IMR-90 (cell line): ENCODE results near the gene SP2. TPM values are rescaled to one million over a fixed set of nuclear protein-coding genes. Genes with fewer than 3 reads are reported as not detected.

Experiments
- ATAC-seq: fragments of 200-7000 bp; cut with Tn5 transposase; 2 replicates; pipeline ENCODE4 v1.9.1; 2020; ENCODE audit warnings: low read depth, mild to moderate bottlenecking, moderate library complexity
- BruUV-seq: library from RNA; stranded (reverse); fragments of 400-500 nt; replicated peaks from 2 replicates; lab custom pipeline; 2021; lab: Mats Ljungman, UMichigan
- CTCF ChIA-PET: fragments of 300-600 bp; formaldehyde crosslinking; extraction: SDS; loops from one replicate; lab custom pipeline; 2021; ENCODE audit warnings: antibody characterized with exemption; lab: Yijun Ruan, JAX
- POLR2A ChIA-PET: fragments of 300-600 bp; sonication (Branson Sonifier 250); formaldehyde crosslinking; loops from one replicate; lab custom pipeline; 2022; ENCODE audit warnings: antibody characterized with exemption; ENCODE audit not compliant: unreplicated experiment; lab: Charles Lee
- DNase-seq: peaks from one replicate; pipeline ENCODE4 v3.0.0; 2013
- H2AFZ ChIP-seq: replicated peaks from 2 replicates; pipeline ENCODE3; 2013; ENCODE audit warnings: low read length, mild to moderate bottlenecking; ENCODE audit not compliant: poor library complexity
- H2AK5ac ChIP-seq: 2 replicates; pipeline ENCODE4 v1.6.1; 2013; ENCODE audit warnings: low read depth, low read length, inconsistent platforms
- H2AK9ac ChIP-seq: replicated peaks from 2 replicates; pipeline ENCODE3; 2013; ENCODE audit warnings: mild to moderate bottlenecking, low read depth, low read length, moderate library complexity; ENCODE audit not compliant: poor library complexity
- H2BK120ac ChIP-seq: 2 replicates; pipeline ENCODE4 v1.6.1; 2013; ENCODE audit warnings: low read depth, low read length, inconsistent platforms
- H2BK15ac ChIP-seq: 3 replicates; pipeline ENCODE4 v1.6.1; 2013; ENCODE audit warnings: low read depth, low read length, inconsistent platforms
- H2BK20ac ChIP-seq: 2 replicates; pipeline ENCODE4 v1.6.1; 2013; ENCODE audit warnings: low read depth, mild to moderate bottlenecking, inconsistent platforms, low read length, moderate library complexity
- H2BK5ac ChIP-seq: 2 replicates; pipeline ENCODE4 v1.6.1; 2013; ENCODE audit warnings: mild to moderate bottlenecking, low read depth, low read length, inconsistent platforms; ENCODE audit not compliant: poor library complexity, severe bottlenecking
- H3K14ac ChIP-seq: replicated peaks from 2 replicates; pipeline ENCODE4 v1.6.1; 2013; ENCODE audit warnings: low read depth, low read length, inconsistent platforms
- H3K18ac ChIP-seq: 2 replicates; pipeline ENCODE4 v1.6.1; 2013; ENCODE audit warnings: low read depth, low read length, control low read depth
- H3K23ac ChIP-seq: 2 replicates; pipeline ENCODE4 v1.6.1; 2013; ENCODE audit warnings: low read depth, low read length, inconsistent platforms
- H3K27ac ChIP-seq: 2 replicates; pipeline ENCODE4 v1.5.1; 2013; ENCODE audit warnings: mild to moderate bottlenecking, control low read depth, low read length; ENCODE audit not compliant: insufficient read depth
- H3K27me3 ChIP-seq: 2 replicates; pipeline ENCODE4 v1.6.1; 2013; ENCODE audit warnings: low read length; ENCODE audit not compliant: control insufficient read depth, insufficient read depth
- H3K36me3 ChIP-seq: 2 replicates; pipeline ENCODE4 v1.6.1; 2013; ENCODE audit warnings: low read length, mixed read lengths; ENCODE audit not compliant: control insufficient read depth, insufficient read depth
- H3K4ac ChIP-seq: 2 replicates; pipeline ENCODE4 v1.6.1; 2013; ENCODE audit warnings: low read depth, low read length, inconsistent platforms
- H3K4me1 ChIP-seq: 2 replicates; pipeline ENCODE4 v1.6.1; 2013; ENCODE audit warnings: low read length, mixed read lengths; ENCODE audit not compliant: control insufficient read depth, insufficient read depth
- H3K4me2 ChIP-seq: 2 replicates; pipeline ENCODE4 v1.6.1; 2013; ENCODE audit warnings: low read depth, mild to moderate bottlenecking, control low read depth, low read length, moderate library complexity
- H3K4me3 ChIP-seq: 2 replicates; pipeline ENCODE4 v1.5.1; 2013; ENCODE audit warnings: low read depth, mild to moderate bottlenecking, control low read depth, low read length, moderate library complexity; ENCODE audit not compliant: insufficient read depth
- H3K56ac ChIP-seq: 2 replicates; pipeline ENCODE4 v1.6.1; 2013; ENCODE audit warnings: low read length, inconsistent platforms; ENCODE audit not compliant: insufficient read depth; ENCODE audit errors: extremely low read depth
- H3K79me1 ChIP-seq, 2 experiments: 2 replicates each; pipeline ENCODE4 v1.6.1; 2013; ENCODE audit warnings: low read length in 2 of 2, inconsistent platforms in 1 of 2, low read depth in 1 of 2
- H3K9ac ChIP-seq: 2 replicates; pipeline ENCODE4 v1.6.1; 2013; ENCODE audit warnings: low read depth, low read length, control low read depth
- H3K9me1 ChIP-seq: 2 replicates; pipeline ENCODE4 v1.6.1; 2013; ENCODE audit warnings: low read length, inconsistent platforms; ENCODE audit not compliant: insufficient read depth
- H3K9me3 ChIP-seq: 2 replicates; pipeline ENCODE4 v1.6.1; 2013; ENCODE audit warnings: low read length; ENCODE audit not compliant: control insufficient read depth, insufficient read depth
- H4K20me1 ChIP-seq: 2 replicates; pipeline ENCODE4 v1.6.1; 2013; ENCODE audit warnings: low read length, inconsistent platforms; ENCODE audit not compliant: insufficient read depth
- H4K5ac ChIP-seq: 2 replicates; pipeline ENCODE4 v1.6.1; 2013; ENCODE audit warnings: mild to moderate bottlenecking, low read depth, low read length, control low read depth
- H4K8ac ChIP-seq, 2 experiments: 2 replicates each; pipeline ENCODE4 v1.6.1; 2013; ENCODE audit warnings: low read depth in 2 of 2, low read length in 2 of 2, control low read depth in 1 of 2, inconsistent platforms in 1 of 2
- H4K91ac ChIP-seq: 2 replicates; pipeline ENCODE4 v1.6.1; 2013; ENCODE audit warnings: low read depth, low read length, inconsistent platforms; ENCODE audit not compliant: insufficient read depth
- CEBPB ChIP-seq: IDR thresholded peaks from 2 replicates; pipeline ENCODE4 v1.6.1; 2012; ENCODE audit warnings: low read depth, low read length, improper control_type of control experiment
- CHD1 ChIP-seq: IDR thresholded peaks from 2 replicates; pipeline ENCODE4 v1.6.1; 2012; ENCODE audit warnings: low read depth, low read length, improper control_type of control experiment
- CTCF ChIP-seq: conservative IDR thresholded peaks from 2 replicates; pipeline ENCODE4 v1.5.1; 2012; ENCODE audit warnings: mild to moderate bottlenecking, low read depth, low read length, improper control_type of control experiment
- ELK1 ChIP-seq: fragments of 150-350 bp; IDR thresholded peaks from 2 replicates; pipeline ENCODE4 v1.6.1; 2016; ENCODE audit warnings: low read depth, mild to moderate bottlenecking, low read length, moderate library complexity, borderline replicate concordance
- FOS ChIP-seq: fragments of 150-350 bp; IDR thresholded peaks from 2 replicates; pipeline ENCODE4 v1.6.1; 2016; ENCODE audit warnings: low read depth, low read length
- MAFK ChIP-seq: IDR thresholded peaks from 2 replicates; pipeline ENCODE4 v1.6.1; 2012; ENCODE audit warnings: low read depth, low read length, improper control_type of control experiment
- MAZ ChIP-seq: IDR thresholded peaks from 2 replicates; pipeline ENCODE4 v1.6.1; 2012; ENCODE audit warnings: low read depth, mild to moderate bottlenecking, low read length, improper control_type of control experiment, moderate library complexity, borderline replicate concordance
- MXI1 ChIP-seq: IDR thresholded peaks from 2 replicates; pipeline ENCODE4 v1.6.1; 2012; ENCODE audit warnings: low read depth, mild to moderate bottlenecking, low read length, moderate library complexity, borderline replicate concordance
- NFE2L2 ChIP-seq: fragments of 150-350 bp; IDR thresholded peaks from 2 replicates; pipeline ENCODE4 v1.6.1; 2016; ENCODE audit warnings: low read depth, mild to moderate bottlenecking, low read length
- POLR2A ChIP-seq: IDR thresholded peaks from 2 replicates; pipeline ENCODE4 v1.6.1; 2012; ENCODE audit warnings: mild to moderate bottlenecking, low read depth, low read length
- SMC3 ChIP-seq: fragments of 150-350 bp; IDR thresholded peaks from 2 replicates; pipeline ENCODE4 v1.6.1; 2016; ENCODE audit warnings: low read depth, mild to moderate bottlenecking, antibody characterized with exemption, low read length, moderate library complexity
- WGBS, 2 experiments: methylation state at CpG; one replicate each; pipeline versions ENCODE4 v1.1.5 to v1.1.7; 2013; ENCODE audit warnings: missing lambda C conversion rate in 2 of 2; ENCODE audit not compliant: insufficient read length in 1 of 2; ENCODE audit errors: extremely low coverage in 2 of 2; 5-methylcytosine and 5-hydroxymethylcytosine counted together
- dilution Hi-C: fragments of 300-500 bp; cut with HindIII; formaldehyde crosslinking; loops from one replicate; pipeline ENCODE4 v1.14.3; 2018; ENCODE audit warnings: low sequenced_read_pairs; ENCODE audit not compliant: unreplicated experiment
- in situ Hi-C: fragments of 300-500 bp; cut with MboI; formaldehyde crosslinking; loops from 3 replicates; pipeline ENCODE4 v1.14.3; 2019; ENCODE audit warnings: low sequenced_read_pairs, inconsistent platforms, mixed read lengths
- intact Hi-C: fragments of 100-400 bp; cut with micrococcal nuclease; formaldehyde crosslinking; loops from 2 replicates; pipeline ENCODE4 v1.10.0; 2022
- polyA plus RNA-seq, 3 experiments: library from polyadenylated mRNA; depleted of rRNA; stranded (reverse); fragments of >200 nt; gene quantifications; 2 replicates each; pipeline ENCODE4 v1.2.3, GENCODE V29; 2012; ENCODE audit warnings: low replicate concordance in 1 of 3
- total RNA-seq: library from RNA; depleted of rRNA; stranded (reverse); fragments of >200 nt; gene quantifications from 2 replicates; pipeline ENCODE4 v1.2.3, GENCODE V29; 2012

The SP2 gene
- total and polyA plus RNA-seq, 2 of the 4 experiments (the other 2 are of a cell fraction) = 0.72 to 13.8 TPM

- TF ChIP-seq CEBPB (no peak), SMC3 (no peak)
Observed at GRCh38 chr17:47957591-47958490, 61.8 kb downstream of the SP2 start, which contains the start of gene PRR15L (continued).

- Histone ChIP-seq H3K14ac (no peak overlapping the region), H3K23ac (no peak overlapping the region), H2BK20ac (no peak overlapping the region), H3K18ac (no peak overlapping the region), H3K4me2 (no peak overlapping the region), H2AK9ac (no peak overlapping the region), H2AK5ac (no peak overlapping the region), H2BK5ac (no peak overlapping the region), H4K20me1 (no peaks in the 10 kb centered on the region), H3K36me3 (no peaks in the 10 kb centered on the region), H3K9me3 (no peaks in the 10 kb centered on the region; the same call in 1 of the 2 replicates), H3K27me3 (peaks cover 8% of the 10 kb centered on the region), H3K9ac (no peak overlapping the region), H3K27ac (no peak overlapping the region), H4K5ac (no peak overlapping the region), H3K4me1 (peaks cover 5% of the 10 kb centered on the region; the same call in 1 of the 2 replicates), H3K79me1 (no peaks in the 10 kb centered on the region), H3K56ac (no peak overlapping the region), H4K91ac (no peak overlapping the region), H4K8ac (no peak overlapping the region), H2BK15ac (no peak overlapping the region), H3K4me3 (no peak overlapping the region), H3K4ac (no peak overlapping the region), H2BK120ac (no peak overlapping the region), H3K9me1 (no peaks in the 10 kb centered on the region), H2AFZ (peak overlapping the region; percentile 15)
- POLR2A ChIA-PET = no interaction called here
- ATAC-seq (no peak), DNase-seq (no peak)
- 83% methylated on average over 2 of the region's 8 CpGs; no CpG with 5 or more reads in 1 of the 2 experiments for WGBS, 2 experiments
- CTCF ChIA-PET = no interaction called here
- dilution Hi-C loops = no loop called here
- no TSS peak for BruUV-seq
- intact Hi-C loops = no loop called here
- in situ Hi-C loops = no loop called here
- TF ChIP-seq CEBPB = no peak
- TF ChIP-seq FOS = no peak
- no peak for TF ChIP-seq CTCF
- TF ChIP-seq SMC3 = no peak
- no peak for TF ChIP-seq NFE2L2
- no peak for TF ChIP-seq ELK1
- no peak for TF ChIP-seq CHD1
- TF ChIP-seq MXI1 = no peak
- no peak for TF ChIP-seq POLR2A
- no peak for TF ChIP-seq MAFK
- no peak for TF ChIP-seq MAZ
Observed at GRCh38 chr17:47959825-47960655, 64.0 kb downstream of the SP2 start.
